Measurements from ENCODE around the gene HNRNPM. TPM values are rescaled to one million over a fixed set of nuclear protein-coding genes. Genes with fewer than 3 reads are reported as not detected.

HNRNPM gene
- total and polyA plus RNA-seq, 5 experiments from 2014 or later = 207 to 304 (median 217) TPM

GRCh38 chr19:8481616-8482015, 36.8 kb downstream of the HNRNPM start:
- ATAC-seq = no peak
- H3K4me3 Mint-ChIP-seq = peak overlapping the region in 9 of 10 donors; percentile 27 to 82 (median 72)
- POLR2A ChIA-PET = interaction anchor here (0.6 to 2.9 kb wide), 10 partner anchors 12 to 145 kb away, joined by 3 to 11 read pairs (median 5); partner anchors contain the start of genes HNRNPM and ZNF414
- H3K27ac Mint-ChIP-seq = peak overlapping the region; percentile 75 to 93 (median 87)
- H3K9me3 Mint-ChIP-seq = no peaks in the 10 kb centered on the region
- peaks cover 32 to 76% (median 67%) of the 10 kb centered on the region in 4 donors for H3K4me1 Mint-ChIP-seq
- H3K27me3 Mint-ChIP-seq = no peaks in the 10 kb centered on the region
- peaks cover 0 to 79% (median 10%) of the 10 kb centered on the region in 3 donors for H3K36me3 Mint-ChIP-seq
- no peak for DNase-seq

DNA sequence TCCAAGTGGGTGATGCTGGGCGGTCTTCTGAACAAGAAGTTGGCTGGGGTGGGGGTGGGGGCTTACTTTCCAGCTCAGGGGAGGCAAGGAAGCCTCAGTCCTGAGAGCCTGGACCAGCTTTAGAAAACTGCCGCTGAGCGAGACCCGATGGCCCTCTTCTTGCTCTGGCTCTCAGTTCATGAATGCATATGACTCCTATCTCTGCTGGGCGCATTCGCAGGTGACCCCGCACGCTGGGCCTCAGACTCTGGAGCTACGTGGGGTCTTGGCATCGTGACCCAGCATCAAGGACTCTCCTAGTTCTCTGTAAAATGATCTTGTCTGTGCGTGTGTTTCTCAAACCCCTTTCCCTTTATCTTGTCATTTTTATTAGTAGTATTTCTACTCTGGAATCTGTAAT, 37.9 kb downstream of the HNRNPM start:
- DNase-seq (no peak), ATAC-seq (no peak)
- peak overlapping the region; percentile 23 to 93 (median 78) for H3K27ac Mint-ChIP-seq
- H3K9me3 Mint-ChIP-seq = no peaks in the 10 kb centered on the region
- POLR2A ChIA-PET = interaction anchor here (0.8 to 2.9 kb wide), 9 partner anchors 11 to 134 kb away, joined by 3 to 11 read pairs (median 5); partner anchors contain the start of gene ZNF414
- H3K27me3 Mint-ChIP-seq = no peaks in the 10 kb centered on the region
- H3K4me3 Mint-ChIP-seq = peak overlapping the region in 3 of 10 donors; percentile 56 to 77 (median 65)
- peaks cover 41 to 77% (median 69%) of the 10 kb centered on the region in 4 donors for H3K4me1 Mint-ChIP-seq
- peaks cover 5 to 84% (median 17%) of the 10 kb centered on the region in 3 donors for H3K36me3 Mint-ChIP-seq

DNA sequence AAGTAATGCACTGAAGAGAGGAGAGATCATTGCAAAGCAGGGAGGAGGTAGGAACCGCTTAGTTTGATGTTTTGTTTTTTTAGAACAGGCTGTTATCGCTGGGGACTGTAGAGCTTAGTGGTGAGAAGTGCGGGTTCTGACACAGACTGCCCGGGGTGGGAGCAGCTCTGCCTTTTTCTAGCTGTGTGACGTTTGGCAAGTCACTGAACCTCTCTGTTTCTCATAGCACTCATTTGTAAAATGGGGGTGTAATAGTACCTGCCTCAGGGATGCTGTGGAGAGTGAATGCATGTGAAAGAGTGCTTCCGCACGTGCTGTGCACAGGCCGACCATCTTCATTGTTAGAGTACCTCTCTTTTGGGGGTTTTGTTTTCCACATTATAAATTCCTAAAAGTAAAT, 38.4 kb downstream of the HNRNPM start:
- DNase-seq (no peak), ATAC-seq (no peak)
- Mint-ChIP-seq H3K4me1 (peaks cover 41 to 77% (median 69%) of the 10 kb centered on the region in 4 donors), H3K27me3 (no peaks in the 10 kb centered on the region), H3K27ac (peak overlapping the region; percentile 23 to 91 (median 74)), H3K9me3 (no peaks in the 10 kb centered on the region), H3K4me3 (peak overlapping the region in 3 of 10 donors; percentile 56 to 77 (median 65)), H3K36me3 (peaks cover 5 to 84% (median 17%) of the 10 kb centered on the region in 3 donors)
- POLR2A ChIA-PET = interaction anchor here (1.0 to 2.9 kb wide), 5 partner anchors 11 to 128 kb away, joined by 3 to 11 read pairs (median 4); partner anchors contain the start of gene ZNF414

DNA sequence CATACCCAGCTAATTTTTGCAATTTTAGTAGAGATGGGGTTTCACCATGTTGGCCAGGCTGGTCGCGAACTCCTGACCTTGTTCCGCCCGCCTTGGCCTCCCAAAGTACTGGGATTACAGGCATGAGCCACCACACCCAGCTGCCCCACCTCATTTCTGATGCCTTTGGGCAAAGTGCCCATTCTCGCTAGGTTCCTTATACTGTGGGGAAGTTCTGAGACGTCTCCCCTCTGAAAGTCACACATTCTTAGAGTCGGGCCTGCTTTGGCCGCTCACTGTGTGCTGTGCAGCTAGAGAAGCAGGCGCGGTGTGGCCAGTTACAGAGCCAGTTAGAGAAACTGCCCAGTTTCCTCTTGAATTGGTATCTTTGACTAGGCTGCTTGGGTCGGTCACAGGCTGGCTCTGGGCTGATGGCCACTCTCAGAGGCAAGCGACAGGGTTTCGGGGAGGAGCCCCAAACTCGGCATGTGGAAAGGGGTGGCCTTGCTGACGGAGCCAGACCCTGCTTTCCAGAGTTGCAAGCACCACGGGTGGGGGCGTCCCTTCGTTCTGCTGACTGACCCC, 39.6 kb downstream of the HNRNPM start:
- H3K4me1 Mint-ChIP-seq = peaks cover 41 to 72% (median 64%) of the 10 kb centered on the region in 4 donors
- H3K36me3 Mint-ChIP-seq = peaks cover 5 to 86% (median 17%) of the 10 kb centered on the region in 3 donors
- H3K4me3 Mint-ChIP-seq = no peak overlapping the region
- no peaks in the 10 kb centered on the region for H3K9me3 Mint-ChIP-seq
- DNase-seq (no peak), ATAC-seq (no peak)
- POLR2A ChIA-PET = interaction anchor here (0.6 to 4.3 kb wide), 3 partner anchors 9 to 95 kb away, joined by 3 to 69 read pairs (median 11); partner anchors contain the start of gene MYO1F
- peak overlapping the region in 3 of 10 donors; percentile 22 to 93 (median 52) for H3K27ac Mint-ChIP-seq
- H3K27me3 Mint-ChIP-seq = no peaks in the 10 kb centered on the region

DNA sequence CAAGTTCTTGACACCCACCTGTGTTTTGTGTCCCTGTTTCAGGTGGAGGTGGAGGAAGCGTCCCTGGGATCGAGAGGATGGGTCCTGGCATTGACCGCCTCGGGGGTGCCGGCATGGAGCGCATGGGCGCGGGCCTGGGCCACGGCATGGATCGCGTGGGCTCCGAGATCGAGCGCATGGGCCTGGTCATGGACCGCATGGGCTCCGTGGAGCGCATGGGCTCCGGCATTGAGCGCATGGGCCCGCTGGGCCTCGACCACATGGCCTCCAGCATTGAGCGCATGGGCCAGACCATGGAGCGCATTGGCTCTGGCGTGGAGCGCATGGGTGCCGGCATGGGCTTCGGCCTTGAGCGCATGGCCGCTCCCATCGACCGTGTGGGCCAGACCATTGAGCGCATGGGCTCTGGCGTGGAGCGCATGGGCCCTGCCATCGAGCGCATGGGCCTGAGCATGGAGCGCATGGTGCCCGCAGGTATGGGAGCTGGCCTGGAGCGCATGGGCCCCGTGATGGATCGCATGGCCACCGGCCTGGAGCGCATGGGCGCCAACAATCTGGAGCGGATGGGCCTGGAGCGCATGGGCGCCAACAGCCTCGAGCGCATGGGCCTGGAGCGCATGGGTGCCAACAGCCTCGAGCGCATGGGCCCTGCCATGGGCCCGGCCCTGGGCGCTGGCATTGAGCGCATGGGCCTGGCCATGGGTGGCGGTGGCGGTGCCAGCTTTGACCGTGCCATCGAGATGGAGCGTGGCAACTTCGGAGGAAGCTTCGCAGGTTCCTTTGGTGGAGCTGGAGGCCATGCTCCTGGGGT, 41.0 kb downstream of the HNRNPM start:
- POLR2A ChIA-PET = interaction anchor here (0.5 to 4.3 kb wide), 9 partner anchors 9 to 97 kb away, joined by 3 to 69 read pairs (median 8); partner anchors contain the start of genes HNRNPM, MYO1F and PRAM1
- Mint-ChIP-seq H3K4me3 (peak overlapping the region in 6 of 10 donors; percentile 26 to 82 (median 43)), H3K9me3 (no peaks in the 10 kb centered on the region), H3K27ac (peak overlapping the region in 8 of 10 donors; percentile 53 to 93 (median 86)), H3K36me3 (peaks cover 5 to 87% (median 17%) of the 10 kb centered on the region in 3 donors), H3K27me3 (no peaks in the 10 kb centered on the region), H3K4me1 (peaks cover 41 to 68% (median 59%) of the 10 kb centered on the region in 4 donors)
- ATAC-seq (no peak), DNase-seq (no peak)

DNA sequence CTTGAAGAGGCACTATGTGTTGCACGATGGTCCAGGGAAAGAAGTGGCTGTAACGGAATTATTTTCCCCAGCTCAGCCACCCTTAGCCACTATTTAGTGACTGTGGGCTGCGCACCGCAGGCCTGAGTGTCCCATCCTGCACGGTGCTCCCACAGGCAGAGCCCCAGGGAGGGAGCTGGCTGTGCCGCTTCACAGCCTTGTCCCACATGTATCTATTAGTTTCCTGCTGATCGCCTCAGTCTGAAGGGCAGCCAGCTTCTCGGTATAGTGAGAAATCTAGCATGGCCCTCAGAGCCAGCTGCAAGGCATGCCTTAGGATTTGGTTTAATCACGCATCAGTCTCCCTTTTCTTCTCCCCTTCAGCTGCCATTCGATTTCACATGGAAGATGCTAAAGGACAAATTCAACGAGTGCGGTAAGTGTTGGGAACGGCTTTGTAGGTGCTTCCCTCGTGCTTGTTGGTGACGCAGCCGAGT, 41.9 kb downstream of the HNRNPM start:
- H3K36me3 Mint-ChIP-seq = peaks cover 5 to 80% (median 17%) of the 10 kb centered on the region in 3 donors
- H3K4me1 Mint-ChIP-seq = peaks cover 34 to 60% (median 49%) of the 10 kb centered on the region in 4 donors
- no peaks in the 10 kb centered on the region for H3K9me3 Mint-ChIP-seq
- no peaks in the 10 kb centered on the region for H3K27me3 Mint-ChIP-seq
- H3K4me3 Mint-ChIP-seq = peak overlapping the region in 9 of 10 donors; percentile 61 to 86 (median 82)
- DNase-seq (no peak), ATAC-seq (no peak)
- POLR2A ChIA-PET = interaction anchor here (0.5 to 4.3 kb wide), 15 partner anchors 10 to 167 kb away, joined by 3 to 69 read pairs (median 3); partner anchors contain the start of genes HNRNPM, MYO1F, PRAM1 and RAB11B
- H3K27ac Mint-ChIP-seq = peak overlapping the region; percentile 79 to 94 (median 92)

DNA sequence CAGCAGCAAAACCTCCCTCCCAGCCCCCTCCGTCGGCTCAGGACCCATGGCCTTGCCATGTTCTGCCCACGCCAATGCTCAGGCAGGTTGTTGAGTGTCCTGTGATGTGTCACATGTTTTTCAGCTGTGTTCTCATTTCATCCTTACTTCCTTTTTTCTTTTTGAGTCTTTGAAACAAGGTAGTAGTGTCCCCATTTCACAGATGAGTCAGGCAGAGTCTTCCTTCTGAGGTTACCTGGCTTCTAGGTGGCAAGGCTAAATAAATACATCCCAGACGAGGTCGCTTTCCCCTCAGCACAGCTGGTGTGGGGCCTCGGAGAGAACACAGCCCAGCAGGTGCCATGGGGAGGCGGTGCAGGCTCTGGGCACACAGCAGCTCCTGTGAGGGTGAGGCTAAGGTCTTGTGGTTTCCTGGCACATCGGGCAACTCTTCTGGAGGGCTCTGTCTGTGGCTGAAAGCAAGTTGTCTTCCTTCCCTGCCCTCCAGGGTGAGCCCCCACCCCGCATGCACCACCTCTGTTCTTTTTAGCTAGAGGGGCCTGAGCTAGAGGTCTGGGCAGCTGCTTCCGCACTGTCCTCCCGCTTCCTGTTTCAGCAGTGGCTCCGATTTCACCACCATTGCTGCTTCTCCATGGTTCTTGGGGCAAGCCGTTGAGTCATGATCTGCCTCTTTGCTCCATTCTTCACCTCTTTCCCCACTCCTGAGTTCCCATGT, 42.5 kb downstream of the HNRNPM start:
- peak overlapping the region; percentile 48 to 86 (median 78) for H3K4me3 Mint-ChIP-seq
- POLR2A ChIA-PET = interaction anchor here (0.5 to 4.3 kb wide), 16 partner anchors 9 to 167 kb away, joined by 3 to 69 read pairs (median 3); partner anchors contain the start of genes HNRNPM, MYO1F, PRAM1 and RAB11B
- H3K36me3 Mint-ChIP-seq = peaks cover 5 to 75% (median 17%) of the 10 kb centered on the region in 3 donors
- H3K27me3 Mint-ChIP-seq = no peaks in the 10 kb centered on the region
- H3K4me1 Mint-ChIP-seq = peaks cover 34 to 56% (median 45%) of the 10 kb centered on the region in 4 donors
- H3K27ac Mint-ChIP-seq = peak overlapping the region; percentile 79 to 94 (median 92)
- no peaks in the 10 kb centered on the region for H3K9me3 Mint-ChIP-seq
- peak in 9 of 10 donors; percentile 49 to 85 (median 70) for DNase-seq
- ATAC-seq = peak; percentile 90 to 91

GRCh38 chr19:8488365-8488764, 43.6 kb downstream of the HNRNPM start:
- H3K4me1 Mint-ChIP-seq = peaks cover 31 to 52% (median 41%) of the 10 kb centered on the region in 4 donors
- peak overlapping the region in 5 of 10 donors; percentile 66 to 86 (median 84) for H3K4me3 Mint-ChIP-seq
- H3K9me3 Mint-ChIP-seq = no peaks in the 10 kb centered on the region
- peak overlapping the region; percentile 79 to 94 (median 92) for H3K27ac Mint-ChIP-seq
- no peaks in the 10 kb centered on the region for H3K27me3 Mint-ChIP-seq
- ATAC-seq = no peak
- DNase-seq = no peak
- peaks cover 5 to 65% (median 17%) of the 10 kb centered on the region in 3 donors for H3K36me3 Mint-ChIP-seq
- POLR2A ChIA-PET = interaction anchor here (2.2 to 4.3 kb wide), 5 partner anchors 18 to 91 kb away, joined by 16 to 69 read pairs (median 28); partner anchors contain the start of genes MYO1F and ZNF414

DNA sequence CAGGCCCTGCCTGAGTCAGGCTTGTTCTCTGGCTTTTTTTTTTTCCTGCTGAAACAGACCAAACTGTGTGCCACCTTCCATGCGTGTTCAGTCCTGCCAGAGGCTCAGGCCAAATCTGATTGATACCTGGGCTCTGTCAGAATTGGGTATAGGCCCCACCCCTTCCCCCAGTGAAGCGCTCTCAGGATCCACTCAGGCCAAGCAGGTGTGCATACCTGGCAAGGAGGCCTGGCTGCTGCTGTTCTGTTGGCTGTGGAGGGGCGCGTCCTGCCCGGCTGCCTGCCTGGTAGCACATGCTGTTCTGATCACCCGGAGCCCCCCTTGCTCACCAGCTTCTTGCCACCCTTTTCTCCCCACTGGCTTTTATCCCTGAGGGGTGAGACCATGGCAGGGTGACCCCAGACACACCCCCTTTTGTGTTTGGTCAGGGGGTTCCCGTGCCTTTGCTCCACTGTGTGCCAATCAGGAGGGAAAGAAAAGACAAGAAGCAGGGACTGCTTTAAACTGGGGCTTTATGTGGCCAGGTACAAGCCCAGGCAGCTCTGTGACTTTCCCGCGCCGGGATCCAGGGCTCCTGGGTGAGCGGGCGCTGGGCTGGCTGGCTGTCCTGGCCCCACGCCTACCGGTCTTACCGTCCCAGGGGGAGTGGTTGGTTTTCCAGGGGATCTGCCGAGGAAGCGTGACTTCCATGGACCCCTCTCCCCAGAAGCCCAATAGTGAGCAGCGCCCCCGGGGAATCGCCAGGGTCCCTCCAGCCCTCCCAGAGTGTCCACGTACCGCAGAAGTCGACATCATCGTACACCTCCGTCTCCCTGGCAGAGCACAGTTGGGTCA, 45.0 kb downstream of the HNRNPM start:
- Mint-ChIP-seq H3K36me3 (peaks cover 5 to 50% (median 15%) of the 10 kb centered on the region in 3 donors), H3K4me1 (peaks cover 34 to 59% (median 47%) of the 10 kb centered on the region in 4 donors), H3K27me3 (no peaks in the 10 kb centered on the region), H3K27ac (peak overlapping the region in 8 of 10 donors; percentile 31 to 63 (median 48)), H3K9me3 (no peaks in the 10 kb centered on the region), H3K4me3 (peak overlapping the region in 1 of 10 donors; percentile 16)
- ATAC-seq = no peak
- POLR2A ChIA-PET = interaction anchor here (3.7 kb wide), 1 partner anchor 24 kb away, joined by 37 read pairs; the partner anchor contains the start of gene ZNF414
- DNase-seq = no peak

GRCh38 chr19:8490395-8490760, 45.6 kb downstream of the HNRNPM start:
- no peak for DNase-seq
- no peak for ATAC-seq
- H3K36me3 Mint-ChIP-seq = peaks cover 5 to 44% (median 11%) of the 10 kb centered on the region in 3 donors
- peak overlapping the region in 6 of 10 donors; percentile 44 to 73 (median 62) for H3K27ac Mint-ChIP-seq
- no peaks in the 10 kb centered on the region for H3K27me3 Mint-ChIP-seq
- peaks cover 37 to 60% (median 49%) of the 10 kb centered on the region in 4 donors for H3K4me1 Mint-ChIP-seq
- H3K9me3 Mint-ChIP-seq = no peaks in the 10 kb centered on the region
- POLR2A ChIA-PET = interaction anchor here (1.3 kb wide), 1 partner anchor 101 kb away, joined by 4 read pairs; no protein-coding TSS in a partner anchor
- peak overlapping the region in 1 of 10 donors; percentile 18 for H3K4me3 Mint-ChIP-seq
